ENCODE results near the gene VEZT. TPM values are rescaled to one million over a fixed set of nuclear protein-coding genes. Genes with fewer than 3 reads are reported as not detected.
A peak's percentile ranks its signal among the peaks of the same experiment; 100 is the strongest.

The VEZT gene
- total RNA-seq, 4 donors from 2014 or later, result 76.5 to 121 (median 95.2) TPM

DNA sequence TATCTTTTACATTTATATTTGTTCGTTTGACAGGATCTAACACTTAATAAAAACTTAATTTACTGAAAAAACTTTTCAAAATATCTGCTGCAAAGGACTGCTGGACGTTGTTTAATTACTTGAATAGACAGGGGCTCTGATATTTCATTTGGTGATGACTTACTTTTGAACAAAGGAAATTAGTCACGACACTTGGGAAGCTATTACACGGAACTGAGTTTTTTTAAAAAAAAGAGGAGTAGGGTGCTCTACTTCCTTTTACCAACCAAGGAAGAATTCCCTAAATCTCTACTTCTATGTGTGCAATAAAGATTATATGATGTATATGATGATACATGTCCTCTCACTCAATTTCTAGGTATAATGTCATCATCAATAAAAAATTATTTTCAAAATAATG lies 5.0 kb upstream of the VEZT start:
- Histone ChIP-seq H3K27ac (no peak overlapping the region), H3K27me3 (no peaks in the 10 kb centered on the region), H3K4me3 (no peak overlapping the region), H3K36me3 (peaks cover 0 to 7% (median 0%) of the 10 kb centered on the region in 3 donors), H3K9me3 (no peaks in the 10 kb centered on the region), H3K4me1 (no peaks in the 10 kb centered on the region)
- TF ChIP-seq CTCF (IDR thresholded peaks at IDR 0.05) (no peak), POLR2A (IDR thresholded peaks at IDR 0.05) (no peak)
- no peak for DNase-seq

DNA sequence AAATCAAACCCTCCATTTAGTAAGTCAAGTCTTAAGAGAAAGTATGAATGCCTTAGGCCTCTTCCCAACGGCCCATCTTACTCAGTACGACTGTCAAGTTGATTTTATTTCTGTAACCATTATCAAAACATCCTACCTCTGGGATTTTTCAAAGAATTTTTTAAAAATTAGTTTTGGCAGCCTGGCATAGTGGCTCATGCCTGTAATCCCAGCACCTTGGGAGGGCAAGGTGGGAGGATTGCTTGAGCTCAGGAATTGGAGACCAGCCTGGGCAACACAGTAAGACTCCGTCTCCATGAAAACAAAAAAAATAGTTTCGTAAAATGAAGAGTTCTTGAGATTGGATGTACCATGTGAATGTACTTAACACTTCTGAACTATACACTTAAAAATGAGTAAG lies 4.5 kb upstream of the VEZT start:
- no peaks in the 10 kb centered on the region for H3K4me1 ChIP-seq
- peaks cover 0 to 5% (median 0%) of the 10 kb centered on the region in 3 donors for H3K36me3 ChIP-seq
- no peaks in the 10 kb centered on the region for H3K27me3 ChIP-seq
- DNase-seq, result no peak
- TF ChIP-seq POLR2A (IDR thresholded peaks at IDR 0.05), result no peak
- no peak for TF ChIP-seq CTCF (IDR thresholded peaks at IDR 0.05)
- H3K4me3 ChIP-seq, result no peak overlapping the region
- no peak overlapping the region for H3K27ac ChIP-seq
- H3K9me3 ChIP-seq, result no peaks in the 10 kb centered on the region

DNA sequence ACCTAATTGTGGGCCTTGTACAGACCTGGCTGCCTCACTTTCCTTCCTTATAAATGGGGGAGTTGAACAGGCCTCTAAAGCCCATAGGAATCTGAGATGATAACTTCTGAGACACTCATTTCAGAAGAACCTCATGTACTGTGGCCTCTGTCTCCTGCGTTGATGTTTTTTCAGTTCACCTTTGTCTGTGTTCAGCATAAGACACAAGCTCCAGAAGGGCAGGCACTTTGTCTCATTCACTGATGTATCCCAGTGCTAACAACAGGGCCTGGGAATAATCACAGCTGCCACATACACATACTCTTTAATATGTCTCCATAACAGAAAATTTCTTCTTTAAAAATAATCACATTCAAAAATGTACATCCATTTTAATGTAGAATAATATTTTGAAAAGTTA lies 3.7 kb upstream of the VEZT start:
- Histone ChIP-seq H3K4me3 (no peak overlapping the region), H3K4me1 (peaks cover 0 to 3% (median 0%) of the 10 kb centered on the region in 4 donors), H3K9me3 (no peaks in the 10 kb centered on the region), H3K36me3 (no peaks in the 10 kb centered on the region), H3K27ac (no peak overlapping the region), H3K27me3 (no peaks in the 10 kb centered on the region)
- no peak for DNase-seq
- TF ChIP-seq POLR2A (IDR thresholded peaks at IDR 0.05) (no peak), CTCF (IDR thresholded peaks at IDR 0.05) (no peak)

DNA sequence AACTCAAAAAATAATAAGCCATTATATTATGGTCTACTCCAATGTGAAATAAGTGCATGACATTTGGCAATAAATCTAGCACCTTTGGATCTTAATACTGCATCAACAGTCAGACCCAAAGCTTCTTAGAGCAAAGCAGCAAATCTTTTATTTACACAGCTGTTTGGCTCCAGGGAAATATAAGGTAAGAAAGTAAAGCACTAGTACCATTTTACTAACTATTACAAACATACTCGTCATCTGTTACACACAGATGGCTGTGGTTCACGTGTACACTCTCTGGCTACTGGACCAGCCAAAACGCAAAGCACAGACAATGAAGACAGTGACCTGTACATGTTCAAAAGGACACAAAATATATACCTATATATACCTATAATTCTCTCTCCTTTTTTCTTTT lies 3.1 kb upstream of the VEZT start:
- DNase-seq, result no peak
- Histone ChIP-seq H3K9me3 (no peaks in the 10 kb centered on the region), H3K4me3 (no peak overlapping the region), H3K27ac (no peak overlapping the region), H3K27me3 (no peaks in the 10 kb centered on the region), H3K4me1 (peaks cover 0 to 8% (median 0%) of the 10 kb centered on the region in 4 donors), H3K36me3 (no peaks in the 10 kb centered on the region)
- TF ChIP-seq CTCF (IDR thresholded peaks at IDR 0.05), result no peak
- TF ChIP-seq POLR2A (IDR thresholded peaks at IDR 0.05), result no peak

DNA sequence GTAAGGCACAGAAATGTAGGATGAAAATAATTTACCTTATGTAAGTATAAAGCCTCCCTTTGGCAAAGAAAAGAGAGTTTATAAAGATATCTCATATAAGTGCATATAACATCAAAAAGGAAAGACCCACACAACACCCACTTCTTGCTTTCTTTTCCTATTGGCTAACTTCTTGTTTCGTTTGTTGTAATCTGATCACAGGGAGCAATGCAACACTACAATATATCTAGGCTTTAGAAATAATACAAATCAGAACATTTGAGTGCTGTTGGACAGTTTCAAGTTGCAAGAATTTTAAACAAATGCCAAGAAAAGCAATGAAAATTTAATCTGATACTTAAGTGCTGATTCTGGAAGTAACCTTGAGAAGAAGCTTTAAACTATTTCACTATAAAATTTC lies 1.7 kb upstream of the VEZT start:
- TF ChIP-seq CTCF (IDR thresholded peaks at IDR 0.05) (no peak), POLR2A (IDR thresholded peaks at IDR 0.05) (no peak)
- DNase-seq, result no peak
- Histone ChIP-seq H3K27me3 (no peaks in the 10 kb centered on the region), H3K4me1 (peaks cover 0 to 18% (median 0%) of the 10 kb centered on the region in 4 donors), H3K27ac (peak overlapping the region in 1 of 4 donors; percentile 95), H3K9me3 (no peaks in the 10 kb centered on the region), H3K4me3 (peak overlapping the region in 2 of 4 donors; percentile 74 to 80), H3K36me3 (no peaks in the 10 kb centered on the region)
